Heart left ventricle (tissue), 16 donors: ENCODE results near the gene AIP. TPM values are rescaled to one million over a fixed set of nuclear protein-coding genes. Genes with fewer than 3 reads are reported as not detected.
A peak's percentile ranks its signal among the peaks of the same experiment; 100 is the strongest.
"Not testable (repeated sequence)": the region's sequence is repeated elsewhere in the genome, so short reads cannot be mapped to it uniquely, and the experiment has no call there.

Source experiments
- ATAC-seq, 4 donors: fragments of 200-7000 bp; cut with Tn5 transposase; one replicate each; pipeline ENCODE4 v1.9.1; 2020 to 2022; ENCODE audit warnings: moderate library complexity in 4 of 4, mild to moderate bottlenecking in 3 of 4, moderate number of reproducible peaks in 1 of 4
- DNase-seq, 5 donors: peaks; one replicate each; pipeline ENCODE4 v3.0.0-alpha.2; 2020
- H3K27ac ChIP-seq, 12 donors: fragments of 200-600 bp; sonication (generic) in 4 of 12; one replicate each; pipeline versions ENCODE4 v1.5.0 to v1.8.0; 2016 to 2022; ENCODE audit warnings: mild to moderate bottlenecking in 2 of 12
- H3K27me3 ChIP-seq, 9 donors: fragments of 200-600 bp; sonication (generic) in 2 of 9; one replicate each; pipeline versions ENCODE4 v1.5.1 to v1.8.0; 2016 to 2022; ENCODE audit warnings: mild to moderate bottlenecking in 3 of 9
- H3K36me3 ChIP-seq, 9 donors: fragments of 200-600 bp; sonication (generic) in 2 of 9; one replicate each; pipeline versions ENCODE4 v1.5.0 to v1.8.0; 2018 to 2022; ENCODE audit warnings: mild to moderate bottlenecking in 2 of 9
- H3K4me1 ChIP-seq, 12 donors: fragments of 200-600 bp; sonication (generic) in 4 of 12; one replicate each; pipeline versions ENCODE4 v1.5.0 to v1.8.0; 2016 to 2022; ENCODE audit warnings: mild to moderate bottlenecking in 3 of 12
- H3K4me3 ChIP-seq, 12 donors: fragments of 200-600 bp; sonication (generic) in 4 of 12; one replicate each; pipeline versions ENCODE4 v1.5.0 to v1.8.0; 2017 to 2022; ENCODE audit warnings: mild to moderate bottlenecking in 9 of 12, moderate library complexity in 4 of 12
- H3K9me3 ChIP-seq, 12 donors: fragments of 200-600 bp; sonication (generic) in 4 of 12; one replicate each; pipeline versions ENCODE4 v1.5.0 to v1.8.0; 2016 to 2022; ENCODE audit warnings: mild to moderate bottlenecking in 1 of 12
- POLR2A ChIP-seq, 2 donors: fragments of 450-650 bp; IDR thresholded peaks; one replicate each; pipeline ENCODE4 v1.6.1; 2017; ENCODE audit warnings: antibody characterized with exemption in 2 of 2, mild to moderate bottlenecking in 2 of 2, moderate library complexity in 2 of 2
- WGBS, 4 donors: extraction: QIAGEN DNeasy Blood & Tissue Kit in 2 of 4; methylation state at CpG; one replicate each; pipeline versions ENCODE4 v1.1.5 to v1.1.7; 2013 to 2018; 5-methylcytosine and 5-hydroxymethylcytosine counted together
- intact Hi-C, 10 donors: fragments of 100-400 bp; cut with DNase I; formaldehyde crosslinking; loops; one replicate each; pipeline versions ENCODE4 v1.11.1 to v1.14.2; 2022
- polyA plus RNA-seq, 2 donors: library from polyadenylated mRNA; stranded (reverse); fragments of 200-250 nt; gene quantifications; one replicate each; pipeline ENCODE4 v1.2.3, GENCODE V29; 2013
- total RNA-seq, 9 donors: library from RNA; depleted of rRNA in 2 of 9; stranded (reverse); fragments of >200 nt in 2 of 9; fragmentation: NEBNext Ultra II Directional in 3 of 9; extraction: Animal tissue kit (Norgen Biotek cat#: 25700) in 3 of 9; gene quantifications; one replicate each; pipeline versions ENCODE4 v1.1.0 to v1.2.4, GENCODE V29; 2016 to 2023
- TF ChIP-seq, protein P1 (sequence below), 12 donors: fragments of 200-600 bp; sonication (generic) in 4 of 12; IDR thresholded peaks; one replicate each; pipeline versions ENCODE4 v1.5.0 to v1.8.0; 2018 to 2022; ENCODE audit warnings: antibody characterized with exemption in 12 of 12, mild to moderate bottlenecking in 5 of 12
- donor health status: ischemic (EF 13 %, LVEDD 7.1; RV severe dilation, severe dysfunction).
- donor health status: healthy with polysubstance abuse.
- donor health status: DM: no; HTN: yes; CAD: no.
- donor health status: DM: no; HTN: no; CAD: no.
- donor health status: ischemic (EF 25% LVEDD 6.9; RV normal size, moderate dysfunction).
- donor health status: ischemic (EF 25% LVEDD 5.7; RV mildly dilated, moderate dysfunction).
- donor health status: healthy.
- donor health status: DM: yes; HTN: yes; CAD: no.
- donor health status: ischemic (EF 35%, LVEDD 5.7; RV mildly dilated, moderate dysfunction).
- donor health status: nonischemic (EF 11% LVEDD 7.7; RV severe dilation, severe dysfunction).
- donor health status: DM: yes; HTN: yes; CAD: no.
- donor health status: PGD.
- donor health status: ischemic (EF 29% LVEDD 5.4; RV normal size, mild dysfunction).
- donor health status: nonischemic (EF 23%, LVEDD 6.1; RV moderate dilation, normal function).

The AIP gene
- total and polyA plus RNA-seq, 11 donors = 41.7 to 96.4 (median 57.9) TPM

DNA sequence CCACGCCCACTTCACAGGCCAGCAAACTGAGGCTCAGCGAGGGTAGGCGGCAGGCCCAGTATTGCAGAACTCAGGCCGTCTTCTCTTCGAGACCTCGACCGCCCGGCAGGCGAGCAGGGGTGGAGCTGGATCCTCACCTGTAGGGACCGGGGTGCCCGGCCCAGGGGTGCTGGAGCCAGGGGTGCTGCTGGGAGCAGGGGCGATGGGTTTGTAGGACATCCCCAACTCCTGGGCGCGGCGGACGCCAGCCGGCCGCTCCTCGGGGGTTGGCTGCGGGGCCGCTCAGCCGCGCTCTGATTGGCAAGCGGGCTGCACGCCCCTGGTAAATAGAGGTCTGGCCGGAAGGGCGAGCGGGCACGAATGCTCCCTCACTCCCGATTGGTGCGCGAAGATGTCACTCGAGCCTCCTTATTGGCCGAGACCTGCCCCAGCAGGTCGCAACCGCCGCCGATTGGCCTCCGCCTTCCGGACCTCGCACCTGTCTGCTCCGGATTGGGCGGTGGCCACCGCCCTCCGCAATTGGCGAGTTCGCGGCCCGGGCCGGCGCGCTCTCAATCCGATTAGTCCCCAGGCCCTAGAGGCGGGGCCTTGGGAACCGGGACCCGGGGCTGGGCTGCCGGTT is 25.1 kb downstream of the AIP start, which contains the start of gene CDK2AP2:
TSS of gene CDK2AP2 (minus strand) at position 299 of the 622 bp plus-strand sequence. CDS start at position 219, 80 bp downstream.
- 0 to 1% (median 0%) methylated on average over 5 to 57 of the region's 57 CpGs for WGBS, 4 donors
- Histone ChIP-seq H3K4me1 (peaks cover 10 to 53% (median 36%) of the 10 kb centered on the region in 12 donors), H3K27me3 (peaks cover 0 to 4% (median 0%) of the 10 kb centered on the region in 9 donors), H3K36me3 (peaks cover 0 to 11% (median 4%) of the 10 kb centered on the region in 9 donors), H3K9me3 (no peaks in the 10 kb centered on the region), H3K27ac (peak within 1 kb of the TSS; percentile 96 to 100 (median 98)), H3K4me3 (peak within 1 kb of the TSS; percentile 61 to 95 (median 77))
- DNase-seq (peak; percentile 100), ATAC-seq (peak; percentile 78 to 87 (median 84))
- TF ChIP-seq POLR2A (IDR thresholded peaks at IDR 0.05) = peak; percentile 55 to 99
- TF ChIP-seq, protein P1, sequence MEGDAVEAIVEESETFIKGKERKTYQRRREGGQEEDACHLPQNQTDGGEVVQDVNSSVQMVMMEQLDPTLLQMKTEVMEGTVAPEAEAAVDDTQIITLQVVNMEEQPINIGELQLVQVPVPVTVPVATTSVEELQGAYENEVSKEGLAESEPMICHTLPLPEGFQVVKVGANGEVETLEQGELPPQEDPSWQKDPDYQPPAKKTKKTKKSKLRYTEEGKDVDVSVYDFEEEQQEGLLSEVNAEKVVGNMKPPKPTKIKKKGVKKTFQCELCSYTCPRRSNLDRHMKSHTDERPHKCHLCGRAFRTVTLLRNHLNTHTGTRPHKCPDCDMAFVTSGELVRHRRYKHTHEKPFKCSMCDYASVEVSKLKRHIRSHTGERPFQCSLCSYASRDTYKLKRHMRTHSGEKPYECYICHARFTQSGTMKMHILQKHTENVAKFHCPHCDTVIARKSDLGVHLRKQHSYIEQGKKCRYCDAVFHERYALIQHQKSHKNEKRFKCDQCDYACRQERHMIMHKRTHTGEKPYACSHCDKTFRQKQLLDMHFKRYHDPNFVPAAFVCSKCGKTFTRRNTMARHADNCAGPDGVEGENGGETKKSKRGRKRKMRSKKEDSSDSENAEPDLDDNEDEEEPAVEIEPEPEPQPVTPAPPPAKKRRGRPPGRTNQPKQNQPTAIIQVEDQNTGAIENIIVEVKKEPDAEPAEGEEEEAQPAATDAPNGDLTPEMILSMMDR (IDR thresholded peaks at IDR 0.05) = peak in 1 of 12 donors; percentile 4
- intact Hi-C loops = loop anchor here (1.0 to 5.0 kb wide), 15 partner anchors 36 to 155 kb away; partner anchors contain the start of genes RAD9A (in 6 of the 10), TMEM134 (in 4 of the 10), RPS6KB2 (in 2 of the 10) and GSTP1 (in 1 of the 10)

GRCh38 chr11:67508486-67509121 is 25.8 kb downstream of the AIP start:
- Histone ChIP-seq H3K9me3 (no peaks in the 10 kb centered on the region), H3K4me1 (peaks cover 10 to 49% (median 33%) of the 10 kb centered on the region in 12 donors), H3K4me3 (peak overlapping the region; percentile 61 to 95 (median 77)), H3K36me3 (peaks cover 0 to 11% (median 4%) of the 10 kb centered on the region in 9 donors), H3K27ac (peak overlapping the region; percentile 96 to 100 (median 98)), H3K27me3 (peaks cover 0 to 7% (median 0%) of the 10 kb centered on the region in 9 donors)
- ATAC-seq (peak; percentile 49 to 60 (median 54)), DNase-seq (peak; percentile 98 to 100 (median 99))
- TF ChIP-seq, protein P1 (IDR thresholded peaks at IDR 0.05) = peak in 1 of 12 donors; percentile 8
- TF ChIP-seq POLR2A (IDR thresholded peaks at IDR 0.05) = no peak
- 1 to 2% (median 1%) methylated on average over 14 to 57 of the region's 57 CpGs for WGBS, 4 donors
- intact Hi-C loops = loop anchor here in 9 of 10 donors (1.0 to 5.0 kb wide), 12 partner anchors 36 to 156 kb away; partner anchors contain the start of genes RAD9A (in 3 of the 9), RPS6KB2 (in 2 of the 9), TMEM134 (in 2 of the 9) and GSTP1 (in 1 of the 9)

- TF ChIP-seq POLR2A (IDR thresholded peaks at IDR 0.05) = no peak
- TF ChIP-seq, protein P1 (IDR thresholded peaks at IDR 0.05) = no peak
- ATAC-seq (no peak), DNase-seq (no peak)
- no peak overlapping the region for H3K27ac ChIP-seq
- H3K9me3 ChIP-seq = no peaks in the 10 kb centered on the region
- peaks cover 6 to 37% (median 29%) of the 10 kb centered on the region in 12 donors for H3K4me1 ChIP-seq
- intact Hi-C loops = no loop called here
- peaks cover 0 to 7% (median 0%) of the 10 kb centered on the region in 9 donors for H3K27me3 ChIP-seq
- WGBS, 4 donors = 52 to 61% (median 55%) methylated on average over 3 of the region's 3 CpGs
- H3K4me3 ChIP-seq = no peak overlapping the region
- H3K36me3 ChIP-seq = peaks cover 0 to 11% (median 4%) of the 10 kb centered on the region in 9 donors
These were observed 27.2 kb downstream of the AIP start for GRCh38 chr11:67510023-67510345.

GRCh38 chr11:67511558-67511957 is 28.7 kb downstream of the AIP start:
- H3K36me3 ChIP-seq, H3K27me3 ChIP-seq, ATAC-seq, H3K9me3 ChIP-seq, H3K27ac ChIP-seq, H3K4me3 ChIP-seq, DNase-seq, intact Hi-C loops: not testable (repeated sequence)
- WGBS, 4 donors = 85 to 91% (median 88%) methylated on average over 4 of the region's 4 CpGs
- peaks cover 4 to 24% (median 17%) of the 10 kb centered on the region in 12 donors for H3K4me1 ChIP-seq
